ENCODE measurements around the gene GBX1. TPM values are rescaled to one million over a fixed set of nuclear protein-coding genes. Genes with fewer than 3 reads are reported as not detected.

Gene GBX1
- total RNA-seq, 2 experiments from 2014 or later, result not detected

GRCh38 chr7:151141311-151141854, 26.1 kb downstream of the GBX1 start:
- H3K9me3 Mint-ChIP-seq, result no peaks in the 10 kb centered on the region

GRCh38 chr7:151140826-151141225, 26.7 kb downstream of the GBX1 start:
- no peaks in the 10 kb centered on the region for H3K27me3 Mint-ChIP-seq (ENCODE audit: low read depth)
- H3K4me3 Mint-ChIP-seq, result no peak overlapping the region
- intact Hi-C loops (cut with micrococcal nuclease), result no loop called here
- CTCF ChIA-PET, result interaction anchor here (1.1 kb wide), 1 partner anchor 25 kb away, joined by 3 read pairs; no protein-coding TSS in a partner anchor
- no peaks in the 10 kb centered on the region for H3K9me3 Mint-ChIP-seq
- DNase-seq, result no peak
- no peaks in the 10 kb centered on the region for H3K4me1 Mint-ChIP-seq (ENCODE audit: low read depth)
- peaks cover 3% of the 10 kb centered on the region for H3K36me3 Mint-ChIP-seq (ENCODE audit: low read depth)
- H3K27ac Mint-ChIP-seq, result no peak overlapping the region

More at GRCh38 chr7:151141311-151141854, 26.1 kb downstream of the GBX1 start:
- peaks cover 3% of the 10 kb centered on the region for H3K36me3 Mint-ChIP-seq (ENCODE audit: low read depth)
- intact Hi-C loops (cut with micrococcal nuclease), result no loop called here
- no peak overlapping the region for H3K4me3 Mint-ChIP-seq
- no peaks in the 10 kb centered on the region for H3K27me3 Mint-ChIP-seq (ENCODE audit: low read depth)
- no peak overlapping the region for H3K27ac Mint-ChIP-seq
- DNase-seq, result no peak
- H3K4me1 Mint-ChIP-seq (ENCODE audit: low read depth), result no peaks in the 10 kb centered on the region
- CTCF ChIA-PET, result interaction anchor here (0.8 to 1.1 kb wide), 2 partner anchors 24 to 179 kb away, joined by 3 read pairs; no protein-coding TSS in a partner anchor

DNA sequence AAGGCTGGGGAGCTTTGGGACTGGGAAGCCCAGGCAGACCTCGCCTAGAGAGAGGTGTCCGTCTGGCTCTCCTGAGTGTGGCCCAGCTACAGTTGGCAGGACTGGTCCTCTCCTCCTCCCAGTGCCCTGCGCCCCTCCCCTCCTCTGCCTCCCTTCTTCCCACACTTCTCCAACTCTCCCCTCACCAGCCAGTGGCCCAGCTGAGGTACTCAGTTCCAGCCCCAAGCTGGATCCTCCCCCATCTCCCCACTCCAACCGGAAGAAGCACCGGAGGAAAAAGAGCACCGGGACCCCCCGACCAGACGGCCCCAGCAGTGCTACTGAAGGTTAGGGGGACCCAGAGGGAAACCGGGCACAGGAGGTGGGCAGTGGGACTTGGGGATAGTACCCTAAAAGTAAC, 27.7 kb downstream of the GBX1 start:
- no peak overlapping the region for H3K27ac Mint-ChIP-seq
- intact Hi-C loops (cut with micrococcal nuclease), result no loop called here

GRCh38 chr7:151139071-151139790, 28.3 kb downstream of the GBX1 start:
- Mint-ChIP-seq H3K4me3 (no peak overlapping the region), H3K9me3 (no peaks in the 10 kb centered on the region), H3K27me3 (ENCODE audit: low read depth) (no peaks in the 10 kb centered on the region), H3K4me1 (ENCODE audit: low read depth) (no peaks in the 10 kb centered on the region), H3K36me3 (ENCODE audit: low read depth) (peaks cover 2% of the 10 kb centered on the region), H3K27ac (no peak overlapping the region)
- DNase-seq, result no peak
- CTCF ChIA-PET, result interaction anchor here (0.9 to 1.1 kb wide), 6 partner anchors 9 to 105 kb away, joined by 3 to 4 read pairs (median 3); no protein-coding TSS in a partner anchor
- intact Hi-C loops (cut with micrococcal nuclease), result no loop called here

More for the DNA sequence above, 27.7 kb downstream of the GBX1 start:
- DNase-seq, result no peak
- Mint-ChIP-seq H3K9me3 (no peaks in the 10 kb centered on the region), H3K4me3 (no peak overlapping the region), H3K4me1 (ENCODE audit: low read depth) (no peaks in the 10 kb centered on the region), H3K27me3 (ENCODE audit: low read depth) (no peaks in the 10 kb centered on the region), H3K36me3 (ENCODE audit: low read depth) (peaks cover 2% of the 10 kb centered on the region)
- CTCF ChIA-PET, result interaction anchor here (0.9 to 1.0 kb wide), 3 partner anchors 9 to 33 kb away, joined by 3 read pairs; no protein-coding TSS in a partner anchor

DNA sequence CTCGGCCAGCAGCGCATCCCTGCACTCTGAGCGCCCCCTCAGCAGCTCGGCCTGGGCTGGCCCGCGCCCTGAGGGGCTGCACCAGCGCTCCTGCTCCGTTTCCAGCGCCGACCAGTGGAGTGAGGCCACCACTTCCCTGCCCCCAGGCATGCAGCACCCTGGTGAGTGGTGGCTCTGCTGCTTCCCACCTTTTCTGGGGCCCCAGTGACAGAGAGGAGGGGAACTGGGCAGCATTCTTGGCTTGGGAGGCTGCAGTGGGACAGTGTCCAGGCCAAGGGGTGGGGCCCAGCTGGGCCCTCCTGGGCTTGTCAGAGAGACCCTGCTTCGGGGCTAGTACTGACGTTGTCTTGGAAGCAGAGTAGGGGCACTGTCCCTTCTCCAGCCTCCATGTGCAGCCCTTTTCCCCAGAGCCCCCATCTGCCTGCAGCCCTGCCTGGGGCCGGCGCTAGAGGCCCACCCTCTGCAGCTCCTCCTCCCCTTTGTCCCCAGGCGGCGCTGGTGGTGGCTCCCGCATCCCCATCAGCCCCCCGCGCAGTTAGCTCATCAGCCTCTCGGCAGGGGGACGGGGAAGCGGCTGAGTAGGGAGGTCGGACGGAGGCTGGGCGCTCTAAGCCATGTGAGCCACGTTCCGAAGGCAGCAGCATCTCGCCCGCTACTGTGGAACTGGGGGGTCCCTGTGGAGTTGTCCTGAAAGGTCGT, 29.2 kb downstream of the GBX1 start:
- no peak for DNase-seq
- H3K4me1 Mint-ChIP-seq (ENCODE audit: low read depth), result no peaks in the 10 kb centered on the region
- no peaks in the 10 kb centered on the region for H3K27me3 Mint-ChIP-seq (ENCODE audit: low read depth)
- H3K36me3 Mint-ChIP-seq (ENCODE audit: low read depth), result peaks cover 1% of the 10 kb centered on the region
- CTCF ChIA-PET, result interaction anchor here (1.0 to 1.8 kb wide), 5 partner anchors 14 to 106 kb away, joined by 3 to 4 read pairs (median 4); no protein-coding TSS in a partner anchor
- no peak overlapping the region for H3K27ac Mint-ChIP-seq
- H3K4me3 Mint-ChIP-seq, result no peak overlapping the region
- no peaks in the 10 kb centered on the region for H3K9me3 Mint-ChIP-seq
- intact Hi-C loops (cut with micrococcal nuclease), result no loop called here

DNA sequence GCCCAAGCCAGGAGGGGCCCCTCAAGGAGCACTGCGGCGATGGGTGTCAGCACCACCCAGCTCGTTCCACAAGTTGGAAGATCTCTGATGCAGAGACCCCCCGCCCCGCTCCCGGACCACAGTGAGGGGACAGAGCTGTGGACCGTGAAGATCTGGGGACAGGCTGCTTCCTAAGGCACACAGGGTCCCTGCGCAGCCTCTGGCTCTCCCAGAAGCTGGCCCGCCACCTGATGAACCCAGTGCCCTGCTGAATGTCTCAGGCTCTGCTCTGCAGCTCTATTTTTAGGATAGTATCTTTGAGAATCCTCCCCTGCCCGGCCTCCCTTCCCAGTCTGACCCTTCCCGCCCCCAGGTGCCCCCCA, 29.7 kb downstream of the GBX1 start:
- Mint-ChIP-seq H3K9me3 (no peaks in the 10 kb centered on the region), H3K4me3 (no peak overlapping the region), H3K27me3 (ENCODE audit: low read depth) (no peaks in the 10 kb centered on the region), H3K4me1 (ENCODE audit: low read depth) (no peaks in the 10 kb centered on the region), H3K27ac (no peak overlapping the region), H3K36me3 (ENCODE audit: low read depth) (peaks cover 1% of the 10 kb centered on the region)
- intact Hi-C loops (cut with micrococcal nuclease), result no loop called here
- CTCF ChIA-PET, result interaction anchor here (1.8 kb wide), 1 partner anchor 14 kb away, joined by 4 read pairs; no protein-coding TSS in a partner anchor
- no peak for DNase-seq

- intact Hi-C loops (cut with micrococcal nuclease), result no loop called here
- Mint-ChIP-seq H3K9me3 (no peaks in the 10 kb centered on the region), H3K4me1 (ENCODE audit: low read depth) (no peaks in the 10 kb centered on the region), H3K4me3 (no peak overlapping the region), H3K27ac (no peak overlapping the region), H3K27me3 (ENCODE audit: low read depth) (no peaks in the 10 kb centered on the region), H3K36me3 (ENCODE audit: low read depth) (peaks cover 1% of the 10 kb centered on the region)
- DNase-seq, result no peak
- CTCF ChIA-PET, result interaction anchor here (0.5 to 1.8 kb wide), 2 partner anchors 13 to 16 kb away, joined by 3 to 4 read pairs; no protein-coding TSS in a partner anchor
These were observed 30.3 kb downstream of the GBX1 start for GRCh38 chr7:151137076-151137675.

- Mint-ChIP-seq H3K27me3 (ENCODE audit: low read depth) (no peaks in the 10 kb centered on the region), H3K36me3 (ENCODE audit: low read depth) (peaks cover 3% of the 10 kb centered on the region), H3K27ac (no peak overlapping the region), H3K9me3 (no peaks in the 10 kb centered on the region), H3K4me3 (no peak overlapping the region), H3K4me1 (ENCODE audit: low read depth) (no peaks in the 10 kb centered on the region)
- intact Hi-C loops (cut with micrococcal nuclease), result no loop called here
- DNase-seq, result no peak
- CTCF ChIA-PET, result interaction anchor here (0.5 kb wide), 1 partner anchor 17 kb away, joined by 3 read pairs; no protein-coding TSS in a partner anchor
These were observed 31.3 kb downstream of the GBX1 start for GRCh38 chr7:151135866-151136843.

- no peaks in the 10 kb centered on the region for H3K27me3 Mint-ChIP-seq (ENCODE audit: low read depth)
- intact Hi-C loops (cut with micrococcal nuclease), result no loop called here
- no peaks in the 10 kb centered on the region for H3K9me3 Mint-ChIP-seq
- no peak overlapping the region for H3K4me3 Mint-ChIP-seq
- no peak overlapping the region for H3K27ac Mint-ChIP-seq
- DNase-seq, result no peak
- H3K36me3 Mint-ChIP-seq (ENCODE audit: low read depth), result peaks cover 3% of the 10 kb centered on the region
- CTCF ChIA-PET, result interaction anchor here (1.5 kb wide), 1 partner anchor 110 kb away, joined by 3 read pairs; no protein-coding TSS in a partner anchor
- no peaks in the 10 kb centered on the region for H3K4me1 Mint-ChIP-seq (ENCODE audit: low read depth)
These were observed 32.0 kb downstream of the GBX1 start for GRCh38 chr7:151135525-151135845.

DNA sequence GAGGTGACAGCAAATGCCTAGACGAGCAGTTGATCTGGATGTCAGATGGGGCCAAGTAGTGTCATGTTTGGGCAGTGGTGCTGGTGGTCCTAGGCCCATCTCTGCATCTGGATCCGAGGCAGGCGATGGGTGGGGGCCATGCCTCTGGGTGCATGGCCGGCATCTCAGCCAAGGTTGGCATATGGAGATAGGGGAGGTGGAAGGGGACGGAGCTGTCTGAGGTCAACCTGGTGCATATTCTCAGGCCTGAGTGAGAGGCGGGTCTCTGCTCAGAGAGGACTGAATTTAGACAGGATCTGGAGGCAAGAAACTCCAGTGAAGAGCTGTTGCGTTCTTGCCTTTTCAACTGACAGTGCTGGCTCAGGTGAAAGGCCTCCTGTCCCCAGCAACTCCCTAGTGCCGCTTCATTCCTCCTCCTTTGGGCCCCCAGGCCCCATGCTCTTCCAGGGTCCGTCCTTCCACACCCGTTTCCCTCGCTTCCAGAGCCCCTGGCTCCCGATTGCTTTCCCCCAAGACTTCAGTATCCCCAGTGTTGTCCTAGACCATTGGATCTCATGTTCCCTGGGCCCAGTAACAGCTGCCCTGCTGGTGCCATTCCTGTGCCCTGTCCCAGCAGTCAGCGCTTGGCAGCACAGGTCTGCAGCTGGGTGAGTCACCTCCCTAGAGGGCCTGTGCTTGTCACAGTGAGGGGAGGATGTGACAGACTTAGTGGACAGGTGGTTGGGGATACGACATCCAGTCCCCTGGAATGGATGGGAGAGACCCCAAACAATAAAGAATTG, 32.6 kb downstream of the GBX1 start:
- CTCF ChIA-PET, result interaction anchor here (1.5 kb wide), 1 partner anchor 111 kb away, joined by 3 read pairs; no protein-coding TSS in a partner anchor

More for the DNA sequence above, 32.6 kb downstream of the GBX1 start:
- no peak overlapping the region for H3K4me3 Mint-ChIP-seq
- no peak overlapping the region for H3K27ac Mint-ChIP-seq
- H3K4me1 Mint-ChIP-seq (ENCODE audit: low read depth), result no peaks in the 10 kb centered on the region
- DNase-seq, result no peak
- no peaks in the 10 kb centered on the region for H3K27me3 Mint-ChIP-seq (ENCODE audit: low read depth)
- H3K36me3 Mint-ChIP-seq (ENCODE audit: low read depth), result peaks cover 3% of the 10 kb centered on the region
- no peaks in the 10 kb centered on the region for H3K9me3 Mint-ChIP-seq
- intact Hi-C loops (cut with micrococcal nuclease), result no loop called here
